HG03460 (cell line): ENCODE measurements around the gene P2RY8.

Source experiments
- ATAC-seq: cut with Tn5 transposase; IDR thresholded peaks from one replicate; pipeline ENCODE4 v1.9.1; 2021; ENCODE audit not compliant: unreplicated experiment

Gene P2RY8

GRCh38 chrX:1420371-1420770, 116.6 kb downstream of the P2RY8 start:
- no peak for ATAC-seq

GRCh38 chrX:1419545-1420355, 117.2 kb downstream of the P2RY8 start:
- no peak for ATAC-seq

GRCh38 chrX:1418901-1419544, 118.0 kb downstream of the P2RY8 start:
- ATAC-seq, result no peak

- no peak for ATAC-seq
Observed at GRCh38 chrX:1417921-1418771, 118.8 kb downstream of the P2RY8 start.

- no peak for ATAC-seq
Observed at GRCh38 chrX:1416965-1417760, 119.8 kb downstream of the P2RY8 start.

GRCh38 chrX:1416327-1416784, 120.6 kb downstream of the P2RY8 start:
- no peak for ATAC-seq
